Measurements from ENCODE around the gene MYL5.
"Not testable (repeated sequence)": the region's sequence is repeated elsewhere in the genome, so short reads cannot be mapped to it uniquely, and the experiment has no call there.

The MYL5 gene

DNA sequence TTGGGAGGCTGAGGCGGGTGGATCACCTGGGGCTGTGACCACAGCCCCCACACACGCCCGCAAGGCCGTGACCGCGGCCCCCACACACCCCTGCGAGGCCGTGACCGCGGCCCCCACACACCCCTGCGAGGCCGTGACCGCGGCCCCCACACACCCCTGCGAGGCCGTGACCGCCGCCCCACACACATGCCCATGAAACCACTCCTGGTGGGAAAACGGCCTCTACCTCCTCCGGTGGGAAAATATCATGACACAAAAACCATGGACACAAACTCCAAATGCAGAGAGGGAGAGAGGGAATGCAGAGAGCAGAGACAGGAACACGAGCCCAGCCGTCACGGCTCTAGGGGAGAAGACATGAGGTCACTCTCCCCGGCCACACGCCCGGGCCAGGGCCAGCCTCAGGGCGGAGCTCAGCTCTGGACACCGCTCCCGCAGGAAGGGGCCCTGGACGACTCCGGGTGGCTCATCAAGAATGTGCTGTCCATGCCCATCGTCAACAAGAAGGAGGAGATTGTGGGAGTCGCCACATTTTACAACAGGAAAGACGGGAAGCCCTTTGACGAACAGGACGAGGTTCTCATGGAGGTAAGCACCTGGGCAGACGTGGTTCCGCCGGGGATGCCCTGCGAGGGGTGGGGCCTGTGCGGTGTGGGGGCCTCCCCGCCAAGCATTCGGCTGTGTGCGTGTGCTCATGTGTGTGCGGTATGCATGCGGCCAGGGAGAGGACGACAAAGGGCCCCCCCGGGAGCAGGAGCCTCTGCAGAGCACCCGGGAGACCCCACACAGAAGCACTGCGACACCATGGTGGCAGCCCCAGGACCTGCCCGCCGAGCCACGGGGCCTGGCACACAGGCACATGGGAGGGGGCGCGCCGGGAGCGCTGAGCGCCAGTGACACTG lies 17.7 kb upstream of the MYL5 start:
- no peak for DNase-seq (ENCODE audit: low spot score)

DNA sequence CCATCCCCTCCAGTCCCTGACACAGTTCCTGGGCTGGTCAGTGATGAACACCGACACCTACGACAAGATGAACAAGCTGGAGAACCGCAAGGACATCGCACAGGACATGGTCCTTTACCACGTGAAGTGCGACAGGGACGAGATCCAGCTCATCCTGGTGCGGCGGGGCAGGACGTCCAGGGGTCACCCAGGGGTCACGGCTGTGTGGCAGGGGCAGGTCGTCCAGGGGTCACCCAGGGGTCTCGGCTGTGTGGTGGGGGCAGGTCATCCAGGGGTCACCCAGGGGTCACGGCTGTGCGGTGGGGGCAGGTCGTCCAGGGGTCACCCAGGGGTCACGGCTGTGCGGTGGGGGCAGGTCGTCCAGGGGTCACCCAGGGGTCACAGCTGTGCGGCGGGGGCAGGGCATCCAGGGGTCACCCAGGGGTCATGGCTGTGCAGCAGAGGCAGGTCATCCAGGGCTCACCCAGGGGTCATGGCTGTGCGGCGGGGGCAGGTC lies 17.0 kb upstream of the MYL5 start:
- no peak for DNase-seq (ENCODE audit: low spot score)

DNA sequence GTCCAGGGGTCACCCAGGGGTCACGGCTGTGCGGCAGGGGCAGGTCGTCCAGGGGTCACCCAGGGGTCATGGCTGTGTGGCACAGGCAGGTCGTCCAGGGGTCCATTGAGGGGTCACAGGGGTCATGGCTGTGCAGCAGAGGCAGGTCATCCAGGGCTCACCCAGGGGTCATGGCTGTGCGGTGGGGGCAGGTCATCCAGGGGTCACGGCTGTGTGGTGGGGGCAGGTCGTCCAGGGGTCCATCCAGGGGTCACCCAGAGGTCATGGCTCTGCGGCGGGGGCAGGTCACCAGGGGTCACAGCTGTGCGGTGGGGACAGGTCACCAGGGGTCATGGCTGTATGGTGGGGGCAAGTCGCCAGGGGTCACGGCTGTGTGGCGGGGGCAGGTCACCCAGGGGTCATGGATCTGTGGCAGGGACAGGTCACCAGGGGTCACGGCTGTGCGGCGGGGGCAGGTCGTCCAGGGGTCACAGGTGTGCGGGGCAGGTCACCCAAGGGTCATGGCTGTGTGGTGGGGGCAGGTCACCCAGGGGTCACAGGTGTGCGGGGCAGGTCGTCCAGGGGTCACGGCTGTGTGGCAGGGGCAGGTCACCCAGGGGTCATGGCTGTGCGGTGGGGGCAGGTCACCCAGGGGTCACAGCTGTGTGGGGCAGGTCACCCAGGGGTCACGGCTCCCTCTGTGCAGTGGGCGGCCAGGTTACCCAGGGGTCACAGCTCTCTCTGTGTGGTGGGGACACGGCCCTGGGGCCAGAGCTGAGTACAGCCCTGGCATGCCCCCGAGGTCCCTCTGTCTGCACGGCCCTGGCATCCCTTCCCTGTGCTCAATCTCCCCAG lies 16.3 kb upstream of the MYL5 start:
- DNase-seq (ENCODE audit: low spot score), result no peak

DNA sequence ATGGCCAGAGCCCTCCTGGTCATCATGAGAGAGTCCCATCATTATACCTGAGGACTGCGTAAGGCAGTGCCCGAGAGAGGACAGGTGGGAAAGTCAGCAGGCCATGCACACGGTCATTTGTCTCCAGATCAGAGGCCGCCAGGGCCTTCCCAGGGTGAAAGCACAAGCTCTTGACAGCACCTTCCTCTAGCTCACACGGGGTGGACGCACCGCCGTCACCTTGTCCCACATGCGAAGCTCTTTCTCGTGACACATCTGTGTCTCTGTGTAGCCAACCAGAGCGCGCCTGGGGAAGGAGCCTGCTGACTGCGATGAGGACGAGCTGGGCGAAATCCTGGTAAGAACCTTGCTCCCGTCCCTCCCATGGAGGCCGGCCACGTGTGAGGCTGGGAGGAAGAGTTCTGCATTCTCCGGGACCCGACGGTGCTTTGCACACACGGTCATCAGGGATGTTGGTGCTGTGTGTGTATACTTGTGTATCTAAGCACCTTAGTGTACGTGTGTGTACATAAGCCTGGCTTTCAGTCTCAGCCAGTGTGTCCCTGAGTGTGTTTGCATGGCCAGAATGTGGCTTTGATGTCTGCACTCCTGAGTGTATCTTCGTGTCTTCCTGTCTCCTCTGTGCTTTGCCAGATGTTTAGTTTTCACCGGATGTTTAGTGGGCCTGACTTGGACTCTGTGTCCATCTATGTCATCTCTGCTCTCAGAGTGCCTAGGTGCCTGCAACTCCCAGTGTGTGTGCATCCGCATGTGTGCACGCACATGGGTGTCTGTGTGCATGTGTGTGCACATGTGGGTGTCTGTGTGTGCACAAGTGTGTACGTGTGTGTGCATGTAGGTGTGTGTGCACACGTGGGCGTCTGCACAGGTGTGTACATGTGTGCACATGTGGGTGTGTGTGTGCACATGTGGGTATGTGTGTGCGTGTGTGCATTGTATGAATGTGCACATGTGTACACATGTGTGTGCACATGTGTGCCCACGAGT lies 15.4 kb upstream of the MYL5 start:
- DNase-seq (ENCODE audit: low spot score), result no peak

DNA sequence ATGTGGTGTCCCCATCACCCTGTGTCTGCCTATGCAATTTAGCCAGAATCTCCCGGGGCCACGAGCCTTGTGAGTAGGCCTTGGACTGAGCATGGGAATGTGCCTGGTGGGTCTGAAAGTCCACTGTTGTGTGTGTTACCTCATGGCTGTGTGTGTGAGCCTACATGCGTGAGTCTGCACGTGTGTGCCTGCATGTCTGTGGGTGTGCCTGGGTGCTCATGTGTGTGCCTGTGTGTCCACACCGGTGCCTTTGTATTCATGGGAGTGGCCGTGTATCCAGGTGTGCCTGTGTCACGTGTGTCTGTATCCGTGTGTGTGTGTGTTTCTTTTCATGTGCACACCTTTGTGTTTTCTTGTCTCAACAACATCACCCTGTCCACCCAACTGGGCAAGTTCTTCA lies 14.5 kb upstream of the MYL5 start:
- no peak for DNase-seq (ENCODE audit: low spot score)

DNA sequence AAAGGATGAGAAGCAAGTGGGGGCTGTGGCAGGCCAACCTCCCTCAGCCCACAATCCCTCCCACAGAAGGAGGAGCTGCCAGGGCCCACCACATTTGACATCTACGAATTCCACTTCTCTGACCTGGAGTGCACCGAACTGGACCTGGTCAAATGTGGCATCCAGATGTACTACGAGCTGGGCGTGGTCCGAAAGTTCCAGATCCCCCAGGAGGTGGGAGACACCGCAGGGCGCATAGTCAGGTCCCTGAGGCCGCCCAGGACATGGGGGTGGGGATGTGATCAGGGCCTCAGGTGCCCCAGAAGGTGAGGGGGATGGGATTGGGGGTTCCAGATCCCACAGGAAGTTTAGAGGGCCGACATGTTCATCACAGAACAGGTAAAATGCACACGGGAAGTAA lies 13.9 kb upstream of the MYL5 start:
- no peak for DNase-seq (ENCODE audit: low spot score)

DNA sequence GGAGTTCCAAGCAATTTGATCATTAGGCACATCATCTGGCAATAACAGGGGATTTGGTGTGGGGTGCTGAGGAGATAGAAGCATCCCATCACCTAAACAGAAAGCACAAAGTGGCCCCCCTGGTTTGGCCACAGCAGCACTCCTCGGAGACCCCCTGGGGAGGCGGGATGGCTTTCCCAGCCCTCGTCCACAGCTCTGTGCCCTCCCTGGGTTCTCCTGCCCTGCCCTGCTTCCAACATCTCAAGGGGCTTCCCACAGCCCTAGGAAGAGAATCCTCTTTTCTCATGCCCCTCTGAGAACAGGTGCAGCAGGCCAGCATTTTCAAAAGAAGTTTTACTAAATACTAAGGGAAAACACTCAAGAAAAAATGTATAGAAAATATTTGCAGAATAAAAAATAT lies 13.1 kb upstream of the MYL5 start:
- no peak for DNase-seq (ENCODE audit: low spot score)

DNA sequence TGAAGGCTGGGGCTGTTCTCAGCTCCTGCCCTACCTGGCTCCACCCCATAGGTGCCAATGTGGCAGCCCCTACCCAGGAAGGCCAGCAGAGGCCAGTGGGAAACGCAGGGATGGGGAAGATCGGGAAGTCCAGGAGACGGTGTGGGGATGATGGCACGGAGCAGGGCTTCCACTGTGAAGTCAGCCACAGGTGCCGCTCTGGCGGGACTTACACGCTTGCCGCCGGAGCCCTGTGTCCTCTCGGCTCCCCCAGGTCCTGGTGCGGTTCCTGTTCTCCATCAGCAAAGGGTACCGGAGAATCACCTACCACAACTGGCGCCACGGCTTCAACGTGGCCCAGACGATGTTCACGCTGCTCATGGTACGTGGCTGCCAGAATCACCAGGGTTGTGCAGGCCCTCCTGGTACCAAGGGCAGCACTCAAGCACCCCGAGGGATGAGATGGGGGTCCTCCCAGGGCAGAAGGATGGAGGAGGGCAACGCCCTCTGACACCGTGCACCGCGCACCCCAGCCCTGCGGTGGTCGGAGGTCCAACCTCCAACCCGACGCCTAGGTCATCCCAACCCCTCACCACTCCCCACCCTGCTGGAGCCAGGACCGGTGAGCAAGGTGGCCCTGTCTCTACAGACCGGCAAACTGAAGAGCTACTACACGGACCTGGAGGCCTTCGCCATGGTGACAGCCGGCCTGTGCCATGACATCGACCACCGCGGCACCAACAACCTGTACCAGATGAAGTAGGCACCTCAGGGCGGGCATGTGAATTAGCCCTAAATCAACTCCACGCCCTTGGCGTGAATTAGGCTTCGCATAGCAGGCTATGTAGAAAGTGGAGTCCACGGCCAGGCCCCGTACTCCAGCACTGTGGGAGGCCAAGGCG lies 12.2 kb upstream of the MYL5 start:
- DNase-seq (ENCODE audit: low spot score), result no peak

DNA sequence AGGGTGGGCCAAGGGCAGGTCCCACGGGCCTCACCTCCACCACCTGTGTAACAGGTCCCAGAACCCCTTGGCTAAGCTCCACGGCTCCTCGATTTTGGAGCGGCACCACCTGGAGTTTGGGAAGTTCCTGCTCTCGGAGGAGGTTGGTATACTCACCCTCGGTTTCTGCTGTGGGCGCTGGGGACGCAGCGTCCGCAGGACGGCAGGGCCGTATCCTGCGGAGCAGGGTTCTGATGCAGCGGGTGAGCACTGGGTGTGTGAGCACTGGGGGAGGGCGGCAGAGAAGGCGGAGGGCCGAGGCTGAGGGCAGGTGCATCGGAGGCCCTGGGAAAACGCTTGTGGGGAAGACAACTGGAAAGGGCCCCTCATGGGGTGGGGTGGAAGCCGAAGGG lies 11.3 kb upstream of the MYL5 start:
- DNase-seq (ENCODE audit: low spot score), result no peak

DNA sequence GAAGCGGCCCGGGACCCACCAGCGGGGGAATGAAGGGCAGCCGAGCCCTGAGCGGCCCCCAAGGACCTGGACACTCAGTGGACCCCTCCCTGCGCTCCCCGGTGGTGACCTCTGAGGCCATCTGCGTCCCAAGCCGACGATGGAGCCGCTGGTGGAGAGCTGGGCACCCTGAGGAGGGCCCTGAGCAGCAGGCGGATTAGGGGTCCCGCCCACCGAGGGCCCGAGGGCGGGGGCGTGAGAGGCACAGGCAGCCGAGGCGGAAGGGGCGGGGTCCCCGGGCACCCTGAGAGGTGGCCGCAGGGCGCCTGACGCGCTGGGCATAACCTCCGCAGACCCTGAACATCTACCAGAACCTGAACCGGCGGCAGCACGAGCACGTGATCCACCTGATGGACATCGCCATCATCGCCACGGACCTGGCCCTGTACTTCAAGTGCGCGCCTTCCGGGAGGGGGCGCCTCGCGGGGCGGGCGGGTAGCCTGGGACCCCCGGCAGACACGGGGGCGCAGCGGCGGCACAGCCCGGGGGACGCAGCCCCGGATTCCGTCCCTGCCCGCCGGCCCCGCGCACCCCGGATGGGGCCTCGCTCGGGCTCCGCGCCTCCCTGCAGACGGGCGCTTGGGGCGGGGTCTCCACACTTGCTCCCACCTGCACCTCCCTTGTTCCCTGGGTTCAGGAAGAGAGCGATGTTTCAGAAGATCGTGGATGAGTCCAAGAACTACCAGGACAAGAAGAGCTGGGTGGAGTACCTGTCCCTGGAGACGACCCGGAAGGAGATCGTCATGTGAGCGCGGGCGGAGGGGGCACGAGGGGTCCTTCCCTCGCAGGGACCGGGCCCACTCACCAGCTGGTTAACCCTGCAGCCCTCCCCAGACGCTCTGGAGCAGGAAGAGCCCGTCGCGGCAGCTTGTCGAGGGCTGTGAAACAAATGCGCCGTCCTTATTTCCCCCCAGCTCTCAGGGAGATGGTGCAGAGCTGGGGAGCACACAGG lies 10.6 kb upstream of the MYL5 start:
- peak; percentile 75 for DNase-seq (ENCODE audit: low spot score)

DNA sequence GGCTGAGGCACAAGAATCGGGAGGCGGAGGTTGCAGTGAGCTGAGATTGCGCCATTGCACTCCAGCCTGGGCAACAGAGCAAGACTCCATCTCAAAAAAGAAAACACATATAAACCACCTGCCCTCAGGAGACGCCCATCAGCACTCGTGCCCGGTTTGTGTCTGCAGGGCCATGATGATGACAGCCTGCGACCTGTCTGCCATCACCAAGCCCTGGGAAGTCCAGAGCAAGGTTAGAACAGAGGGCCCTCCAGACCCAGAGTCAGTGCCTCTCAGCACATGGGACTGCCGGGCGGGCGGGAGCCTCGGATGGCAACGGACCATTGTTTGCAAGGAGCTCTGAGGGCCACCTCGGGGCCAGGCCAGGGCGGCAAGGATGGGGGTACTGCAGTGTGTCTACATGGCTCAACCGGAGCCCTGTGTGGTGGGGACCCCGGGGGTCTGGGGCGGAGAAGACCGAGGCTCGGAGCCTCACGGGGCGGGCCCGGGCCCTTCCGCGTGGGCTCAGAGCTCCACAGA lies 9.6 kb upstream of the MYL5 start:
- DNase-seq (ENCODE audit: low spot score), result no peak

DNA sequence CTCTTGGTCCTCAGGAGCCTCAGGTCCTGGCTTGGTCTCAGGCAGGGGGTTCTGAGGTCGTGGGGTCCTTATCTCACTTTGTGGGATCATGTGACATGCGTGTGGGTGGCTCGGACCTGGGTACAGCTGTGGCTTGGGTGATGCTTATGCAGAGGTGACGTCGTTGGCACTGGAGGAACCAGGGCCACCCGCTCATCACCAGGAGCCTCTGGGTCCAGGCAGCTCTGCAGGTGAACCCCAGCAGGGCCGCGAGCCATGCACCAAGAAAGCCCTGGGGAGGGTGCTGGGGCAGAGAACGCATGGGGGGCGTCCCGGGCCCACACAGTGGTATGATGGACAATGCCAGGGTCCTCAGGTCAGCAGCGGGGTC lies 9.0 kb upstream of the MYL5 start:
- no peak for DNase-seq (ENCODE audit: low spot score)

DNA sequence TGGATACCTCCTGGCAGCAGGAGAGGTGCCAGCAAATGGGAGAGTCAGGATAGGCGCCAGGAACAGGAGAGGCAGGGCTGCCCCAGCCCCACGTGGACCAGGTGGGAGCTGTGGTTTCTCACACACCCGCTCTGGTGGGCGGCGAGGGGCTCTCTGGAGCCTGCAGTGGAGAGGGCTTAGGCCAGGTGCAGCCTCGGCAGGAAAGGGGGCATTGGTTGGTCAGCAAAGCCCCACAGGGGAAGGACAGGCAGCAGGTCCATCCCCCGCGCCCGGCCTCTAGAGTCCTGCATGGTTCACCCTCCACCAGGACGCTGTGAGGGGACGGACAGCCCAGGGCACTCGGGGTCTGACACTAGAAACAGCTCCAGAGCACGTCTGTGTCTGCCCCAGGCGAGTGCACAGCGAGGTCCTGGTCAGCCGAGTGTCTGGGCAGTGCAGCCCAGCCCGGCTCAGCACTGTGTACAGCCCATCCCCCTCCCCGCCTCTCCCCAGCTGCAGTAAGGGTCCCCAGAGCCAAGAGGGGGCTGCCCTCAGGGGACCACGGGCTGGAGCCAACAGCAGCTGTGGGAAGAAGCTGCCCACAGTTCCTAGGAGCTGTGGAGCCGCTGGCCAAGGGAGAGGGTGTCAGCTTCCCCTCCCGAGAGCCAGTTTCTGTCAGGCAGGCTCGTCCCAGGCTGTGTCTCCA lies 8.4 kb upstream of the MYL5 start:
- DNase-seq (ENCODE audit: low spot score), result no peak

DNA sequence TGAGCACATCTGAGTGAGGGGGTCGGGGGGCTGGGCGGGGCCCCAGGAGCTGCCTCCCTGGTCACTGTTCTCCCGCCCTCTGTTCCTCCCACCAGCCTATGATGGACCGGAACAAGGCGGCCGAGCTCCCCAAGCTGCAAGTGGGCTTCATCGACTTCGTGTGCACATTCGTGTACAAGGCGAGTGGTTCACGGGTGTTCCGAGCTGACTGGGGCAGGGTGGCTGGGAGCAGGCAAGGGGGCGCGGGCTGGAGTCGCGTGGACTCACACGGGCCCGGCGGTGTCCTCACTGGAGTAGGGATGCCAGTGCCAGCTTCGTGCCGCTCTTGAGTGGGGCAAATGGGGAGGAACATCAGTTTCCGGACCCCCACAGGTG lies 7.9 kb upstream of the MYL5 start:
- no peak for DNase-seq (ENCODE audit: low spot score)

DNA sequence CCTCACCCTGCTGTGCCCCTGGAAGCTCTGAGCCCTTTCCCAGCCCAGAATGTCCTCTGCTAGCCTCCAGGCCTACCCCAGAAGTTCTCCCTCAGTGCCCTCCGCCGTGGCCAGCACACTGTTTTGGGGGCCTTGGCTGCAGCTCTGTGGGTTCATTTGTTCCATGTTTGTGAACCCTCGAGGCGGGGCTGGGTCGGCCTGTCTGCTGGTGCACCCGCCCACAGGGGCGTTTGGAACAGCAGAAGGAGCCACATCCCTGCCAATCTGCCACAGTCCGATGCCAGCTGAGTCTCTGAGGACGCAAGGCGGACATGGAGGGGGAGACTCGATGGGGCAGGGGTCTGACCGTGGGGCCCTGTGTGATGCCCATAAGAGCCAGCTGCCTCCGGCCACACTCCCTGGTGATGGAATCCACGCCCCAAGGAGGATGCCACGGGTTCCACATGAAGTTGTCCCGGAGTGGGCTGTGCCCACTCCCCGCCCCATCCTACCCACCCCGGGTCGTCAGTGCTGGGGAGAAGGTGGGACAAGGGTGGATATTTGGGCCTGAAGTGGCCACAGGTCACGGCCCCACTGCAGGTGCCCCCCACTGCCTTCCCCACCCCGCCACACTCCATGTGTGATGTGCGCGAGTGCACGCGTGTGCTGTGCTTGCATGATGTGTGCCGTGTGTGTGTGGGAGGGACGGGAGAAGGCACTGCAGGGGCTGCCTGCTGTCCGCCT lies 7.4 kb upstream of the MYL5 start:
- no peak for DNase-seq (ENCODE audit: low spot score)

DNA sequence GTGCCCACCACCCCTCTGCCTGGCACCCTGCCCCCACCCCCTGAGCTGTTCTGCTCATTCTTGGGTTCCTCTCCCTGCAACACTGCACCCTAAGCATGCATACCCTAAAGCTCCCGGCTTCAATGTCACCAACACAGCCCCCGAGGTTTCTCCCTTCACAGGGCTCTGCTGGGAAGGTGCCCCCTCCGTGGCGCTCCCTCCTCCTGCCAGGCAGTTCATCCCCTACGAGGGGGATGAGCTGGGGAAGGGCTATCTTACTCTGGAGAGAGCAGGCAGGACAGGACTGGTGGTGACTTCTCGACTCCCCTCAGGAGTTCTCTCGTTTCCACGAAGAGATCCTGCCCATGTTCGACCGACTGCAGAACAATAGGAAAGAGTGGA lies 6.8 kb upstream of the MYL5 start:
- no peak for DNase-seq (ENCODE audit: low spot score)

DNA sequence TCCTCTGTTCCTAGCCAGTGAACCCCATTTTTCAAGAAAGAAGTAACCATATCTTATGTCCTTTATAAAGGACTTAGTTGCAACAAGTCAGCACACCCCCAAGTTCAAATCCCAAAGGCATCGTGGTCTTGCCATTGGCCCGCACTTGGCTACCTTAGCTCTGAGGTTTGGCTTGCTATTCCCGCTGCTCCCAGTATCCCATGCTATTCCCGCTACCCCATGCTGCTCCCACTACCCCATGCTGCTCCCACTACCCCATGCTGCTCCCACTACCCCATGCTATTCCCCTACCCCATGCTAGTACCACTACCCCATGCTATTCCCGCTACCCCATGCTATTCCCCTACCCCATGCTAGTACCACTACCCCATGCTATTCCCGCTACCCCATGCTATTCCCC lies 6.1 kb upstream of the MYL5 start:
- DNase-seq (ENCODE audit: low spot score), result not testable (repeated sequence)
